Neuron (in vitro differentiated cells): Measurements from ENCODE around the gene ANKRD22.

Source experiments
- H2AFZ ChIP-seq: one replicate; pipeline ENCODE4 v1.6.1; 2013; ENCODE audit warnings: low read depth, mild to moderate bottlenecking, inconsistent platforms, low read length, moderate library complexity
- H3K27me3 ChIP-seq: one replicate; pipeline ENCODE4 v1.6.1; 2013; ENCODE audit warnings: low read length; ENCODE audit not compliant: insufficient read depth
- H3K36me3 ChIP-seq: one replicate; pipeline ENCODE4 v1.6.1; 2013; ENCODE audit warnings: low read length; ENCODE audit not compliant: insufficient read depth
- H3K4me1 ChIP-seq: one replicate; pipeline ENCODE4 v1.6.1; 2013; ENCODE audit warnings: low read length; ENCODE audit not compliant: insufficient read depth
- H3K4me3 ChIP-seq: 2 replicates; pipeline ENCODE4 v1.5.1; 2013; ENCODE audit warnings: mild to moderate bottlenecking, low read length, moderate library complexity
- H3K9me3 ChIP-seq: one replicate; pipeline ENCODE4 v1.6.1; 2013; ENCODE audit warnings: low read length

ANKRD22 gene

DNA sequence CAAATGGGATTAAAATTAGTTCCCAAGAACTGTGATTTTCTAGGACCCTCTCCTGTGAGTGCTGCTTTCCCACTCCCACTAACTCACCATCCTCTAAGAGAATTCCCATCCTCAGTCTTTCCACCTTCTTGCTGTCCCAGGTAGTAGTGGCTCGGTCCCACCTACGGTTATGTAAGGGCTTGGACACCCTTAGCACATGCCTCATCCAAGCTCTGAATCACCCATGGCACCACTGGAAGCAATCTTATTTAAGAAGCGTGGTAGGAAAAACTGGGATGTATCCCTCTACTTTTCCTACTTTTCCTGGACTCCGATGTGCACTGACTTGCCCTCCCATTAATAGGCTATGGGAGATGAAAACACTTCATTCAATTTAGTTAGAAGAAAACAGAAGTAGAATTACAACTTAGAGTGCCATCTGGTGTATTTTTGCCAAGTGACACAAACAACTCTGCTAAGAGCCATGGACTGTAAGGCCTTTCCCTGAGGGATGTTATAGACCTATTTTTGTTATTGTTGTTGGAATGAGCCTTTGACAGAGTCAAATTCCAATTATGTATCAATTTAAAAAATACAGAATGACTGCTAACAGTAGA is 13.7 kb upstream of the ANKRD22 start:
- Histone ChIP-seq H3K4me3 (no peak overlapping the region), H3K27me3 (peaks cover 9% of the 10 kb centered on the region), H3K9me3 (no peaks in the 10 kb centered on the region), H3K36me3 (no peaks in the 10 kb centered on the region), H3K4me1 (no peaks in the 10 kb centered on the region), H2AFZ (no peak overlapping the region)

DNA sequence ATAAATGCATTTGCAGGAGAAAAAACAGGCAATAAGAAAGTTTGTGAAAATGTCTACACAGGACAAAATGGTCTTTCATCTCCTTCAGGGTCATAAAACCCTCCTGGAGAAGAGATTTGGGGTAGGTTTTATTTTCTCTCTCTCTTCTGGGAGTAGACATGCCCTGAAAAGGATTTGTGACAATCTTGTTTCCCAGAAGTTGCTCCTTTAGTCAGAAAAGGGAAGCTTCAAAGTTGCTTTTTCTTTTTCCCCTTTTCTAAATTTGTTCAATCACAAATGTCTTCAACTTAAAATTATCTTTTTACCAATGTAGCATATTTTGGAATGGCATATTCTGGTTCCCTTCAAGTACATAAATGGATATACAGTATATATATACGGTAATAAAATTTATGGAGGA is 9.4 kb upstream of the ANKRD22 start:
- no peaks in the 10 kb centered on the region for H3K4me1 ChIP-seq
- no peak overlapping the region for H3K4me3 ChIP-seq
- peaks cover 13% of the 10 kb centered on the region for H3K27me3 ChIP-seq
- no peaks in the 10 kb centered on the region for H3K36me3 ChIP-seq
- H2AFZ ChIP-seq: no peak overlapping the region
- no peaks in the 10 kb centered on the region for H3K9me3 ChIP-seq

DNA sequence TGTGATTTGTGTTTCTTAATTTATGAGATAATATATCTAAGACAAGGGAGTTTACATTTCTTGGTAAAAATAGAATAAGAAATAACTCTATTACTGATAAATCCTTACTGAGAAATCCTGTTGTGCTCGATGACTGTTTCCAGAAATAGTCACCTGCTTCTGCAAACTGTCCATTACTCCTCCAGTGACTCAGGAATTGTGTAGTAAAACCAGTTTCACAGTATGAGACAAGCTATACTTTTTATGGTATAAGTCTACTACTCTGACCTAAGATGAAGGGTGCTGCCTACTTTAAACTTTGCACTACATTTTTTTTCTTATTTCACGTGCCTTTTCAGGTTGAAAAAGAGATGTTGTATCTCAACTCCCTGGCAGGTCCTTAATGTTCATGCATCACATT is 6.8 kb upstream of the ANKRD22 start:
- peaks cover 5% of the 10 kb centered on the region for H3K27me3 ChIP-seq
- no peaks in the 10 kb centered on the region for H3K36me3 ChIP-seq
- H3K9me3 ChIP-seq: no peaks in the 10 kb centered on the region
- no peak overlapping the region for H2AFZ ChIP-seq
- H3K4me1 ChIP-seq: no peaks in the 10 kb centered on the region
- H3K4me3 ChIP-seq: no peak overlapping the region

DNA sequence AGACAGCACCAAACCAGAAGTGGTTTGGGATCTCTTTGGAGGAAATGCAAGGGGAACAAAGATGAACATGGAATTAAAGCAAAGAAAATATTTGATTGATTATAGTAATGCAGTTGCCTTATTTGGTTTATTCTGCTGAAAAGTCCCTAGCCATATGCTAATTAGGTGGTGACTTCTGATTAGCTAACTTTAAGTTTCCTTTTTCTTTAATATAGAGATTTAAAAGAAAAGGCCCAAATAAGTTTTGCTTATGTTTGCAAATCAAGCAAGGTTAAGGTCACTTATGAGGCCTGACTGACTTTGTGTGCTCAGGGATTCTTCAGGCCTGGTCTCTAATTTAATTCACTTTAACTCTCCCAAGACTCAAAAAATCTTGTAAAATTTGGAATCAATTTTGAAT is 6.2 kb upstream of the ANKRD22 start:
- Histone ChIP-seq H3K4me3 (no peak overlapping the region), H2AFZ (no peak overlapping the region), H3K9me3 (no peaks in the 10 kb centered on the region), H3K4me1 (no peaks in the 10 kb centered on the region), H3K27me3 (peaks cover 5% of the 10 kb centered on the region), H3K36me3 (no peaks in the 10 kb centered on the region)

DNA sequence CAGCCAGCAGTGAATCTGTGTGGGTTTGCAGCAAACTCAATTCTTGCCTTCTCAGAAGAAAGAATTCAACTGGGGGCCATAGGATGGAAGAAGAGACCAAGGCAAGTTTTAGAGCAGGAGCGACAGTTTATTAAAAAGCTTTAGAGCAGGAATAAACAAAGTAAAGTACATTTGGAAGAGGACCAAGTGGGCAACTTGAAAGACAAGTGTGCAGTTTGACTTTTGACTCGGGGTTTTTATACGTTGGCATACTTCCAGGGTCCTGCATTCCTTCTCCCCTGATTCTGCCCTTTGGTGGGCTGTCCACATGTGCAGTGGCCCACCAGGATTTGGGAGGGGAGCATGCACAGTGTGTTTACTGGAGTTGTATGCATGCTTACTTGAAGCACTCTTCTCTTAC is 3.0 kb upstream of the ANKRD22 start:
- Histone ChIP-seq H3K4me1 (no peaks in the 10 kb centered on the region), H2AFZ (no peak overlapping the region), H3K27me3 (peaks cover 3% of the 10 kb centered on the region), H3K4me3 (no peak overlapping the region), H3K36me3 (no peaks in the 10 kb centered on the region), H3K9me3 (no peaks in the 10 kb centered on the region)

DNA sequence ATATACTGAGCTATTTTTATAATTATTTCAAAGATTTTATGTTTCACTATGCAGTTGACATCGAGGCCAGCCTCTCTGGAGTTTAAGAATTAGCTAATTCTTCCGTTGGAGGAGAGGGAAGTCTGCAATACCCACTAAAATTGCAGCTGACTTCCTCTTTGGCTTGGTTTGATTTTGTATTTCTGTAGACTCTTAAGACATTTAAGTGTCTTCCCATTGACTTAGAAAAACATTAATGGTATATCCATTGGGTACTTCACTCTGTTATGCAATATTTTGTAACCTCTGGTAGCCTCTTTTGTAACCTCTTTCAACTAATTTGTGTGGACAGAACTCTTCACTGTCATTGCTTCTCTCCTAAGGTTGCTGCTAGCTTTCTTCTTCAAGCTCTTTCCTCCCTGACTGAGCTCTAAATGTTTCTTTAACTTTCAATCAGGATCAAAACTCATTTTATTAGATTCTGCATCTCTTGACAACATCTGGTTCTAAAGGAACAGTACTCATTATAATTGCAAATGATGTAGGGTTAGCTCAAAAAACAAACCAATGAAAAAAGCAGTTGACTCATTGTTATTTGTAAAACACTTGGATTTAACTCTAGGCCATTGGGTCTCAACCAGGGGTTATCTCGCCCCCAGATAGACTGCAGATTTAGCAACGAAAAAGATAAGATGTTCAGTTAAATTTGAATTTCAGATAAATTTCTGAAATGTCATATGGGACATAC is 1.7 kb upstream of the ANKRD22 start:
- Histone ChIP-seq H3K4me3 (no peak overlapping the region), H3K36me3 (no peaks in the 10 kb centered on the region), H3K27me3 (peaks cover 3% of the 10 kb centered on the region), H2AFZ (no peak overlapping the region), H3K9me3 (no peaks in the 10 kb centered on the region), H3K4me1 (no peaks in the 10 kb centered on the region)

DNA sequence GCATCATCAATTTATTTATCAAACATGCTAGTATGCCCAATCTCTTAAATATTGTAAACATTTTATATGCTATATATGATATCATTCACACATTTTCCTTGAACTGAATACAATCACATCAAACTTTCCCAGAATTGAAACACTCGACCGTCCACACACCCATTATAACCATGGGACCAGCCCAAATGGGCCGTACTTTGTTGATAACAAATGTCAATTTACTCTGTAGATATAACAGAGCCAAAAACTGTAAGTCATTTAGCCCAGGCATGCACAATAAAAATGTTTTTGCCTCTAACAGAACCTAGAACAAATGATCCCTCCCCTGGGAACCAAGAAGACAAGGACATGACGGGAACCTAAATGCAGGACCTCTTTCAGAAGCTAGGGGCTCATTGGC is 683 bp upstream of the ANKRD22 start:
- no peaks in the 10 kb centered on the region for H3K4me1 ChIP-seq
- H3K36me3 ChIP-seq: no peaks in the 10 kb centered on the region
- H2AFZ ChIP-seq: no peak overlapping the region
- H3K27me3 ChIP-seq: peaks cover 3% of the 10 kb centered on the region
- H3K9me3 ChIP-seq: no peaks in the 10 kb centered on the region
- H3K4me3 ChIP-seq: no peak overlapping the region

DNA sequence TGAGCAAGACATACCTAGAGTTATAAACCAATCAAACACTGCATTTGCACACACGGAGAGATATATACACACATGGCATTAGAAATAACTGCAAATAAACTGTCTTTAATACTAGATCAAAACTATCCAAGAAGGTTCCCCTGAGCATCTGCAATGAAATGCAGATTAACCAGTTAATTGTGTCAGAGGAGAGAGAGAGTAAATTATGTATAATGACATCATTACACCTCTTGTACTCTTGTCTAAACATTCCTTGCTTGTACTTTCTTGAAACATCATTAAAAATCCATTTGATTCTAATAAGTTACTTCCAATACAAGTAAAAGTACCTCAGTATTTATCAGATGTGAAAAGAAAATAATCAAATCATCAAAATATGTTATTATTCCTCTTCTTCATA is 932 bp downstream of the ANKRD22 start:
- H3K4me3 ChIP-seq: no peak overlapping the region
- H3K9me3 ChIP-seq: no peaks in the 10 kb centered on the region

DNA sequence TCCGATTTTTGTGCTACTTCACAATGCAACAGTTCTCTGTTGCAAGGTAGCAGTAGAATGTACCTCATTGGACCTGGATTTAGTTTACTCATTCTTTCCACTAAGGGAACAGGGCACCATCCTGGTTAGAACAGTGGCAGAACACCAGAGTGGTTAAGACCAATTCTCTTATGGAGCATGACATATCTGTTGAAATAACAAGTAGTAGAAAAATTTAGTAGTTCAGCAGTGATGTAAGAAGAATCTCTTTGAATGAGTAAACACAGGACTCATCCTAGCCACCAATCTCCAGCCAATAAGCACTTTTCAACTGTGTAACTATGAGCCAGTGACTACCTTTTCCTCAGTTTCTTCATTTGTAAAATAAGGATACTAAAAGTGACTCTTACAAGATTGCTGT is 2.4 kb downstream of the ANKRD22 start:
- H3K9me3 ChIP-seq: no peaks in the 10 kb centered on the region
- no peaks in the 10 kb centered on the region for H3K27me3 ChIP-seq
- no peaks in the 10 kb centered on the region for H3K36me3 ChIP-seq
- no peak overlapping the region for H2AFZ ChIP-seq
- H3K4me1 ChIP-seq: no peaks in the 10 kb centered on the region
- no peak overlapping the region for H3K4me3 ChIP-seq

More for the DNA sequence above, 932 bp downstream of the ANKRD22 start:
- no peaks in the 10 kb centered on the region for H3K36me3 ChIP-seq
- no peaks in the 10 kb centered on the region for H3K27me3 ChIP-seq
- no peaks in the 10 kb centered on the region for H3K4me1 ChIP-seq
- H2AFZ ChIP-seq: no peak overlapping the region

DNA sequence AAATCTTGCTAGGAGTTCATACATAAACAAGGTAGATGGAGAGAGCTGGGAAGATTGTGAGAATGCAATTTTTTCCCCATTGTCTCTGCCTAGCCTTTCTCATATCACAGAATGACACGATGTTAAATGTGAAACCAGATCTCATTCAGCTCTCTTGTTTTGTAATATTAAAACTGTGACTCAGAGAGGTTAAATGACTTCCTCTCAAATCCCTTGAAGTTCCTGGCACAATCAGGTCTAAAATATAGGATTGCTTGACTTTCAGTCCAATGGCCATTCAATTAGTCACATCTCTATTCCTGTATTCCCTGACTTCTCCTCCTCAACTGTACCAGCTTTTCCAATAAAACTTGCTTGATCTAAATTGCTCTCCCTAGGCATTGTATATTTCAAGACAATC is 3.1 kb downstream of the ANKRD22 start:
- H3K9me3 ChIP-seq: no peaks in the 10 kb centered on the region
- H3K4me1 ChIP-seq: no peaks in the 10 kb centered on the region
- no peaks in the 10 kb centered on the region for H3K36me3 ChIP-seq

DNA sequence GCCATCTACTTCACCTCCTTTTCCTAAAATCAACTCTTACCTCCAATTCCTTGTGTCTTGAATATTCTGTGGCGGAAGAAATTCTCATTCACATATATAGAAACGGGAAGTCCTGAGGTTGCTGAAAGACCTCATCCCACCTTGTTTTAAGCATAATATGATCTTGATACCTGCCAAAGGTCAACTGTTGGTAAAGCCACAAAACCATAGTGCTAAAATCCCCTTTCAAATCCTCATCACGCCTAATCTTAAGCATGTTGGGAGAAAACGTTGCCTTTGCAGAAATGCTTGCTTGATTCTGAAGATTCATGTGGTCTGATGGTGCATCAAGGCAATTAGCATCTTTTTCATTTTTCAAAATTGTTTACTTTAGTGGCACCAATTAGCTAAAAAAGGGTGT is 8.5 kb downstream of the ANKRD22 start:
- no peaks in the 10 kb centered on the region for H3K27me3 ChIP-seq
- H3K4me1 ChIP-seq: no peaks in the 10 kb centered on the region
- H3K9me3 ChIP-seq: no peaks in the 10 kb centered on the region
- no peaks in the 10 kb centered on the region for H3K36me3 ChIP-seq
- H3K4me3 ChIP-seq: no peak overlapping the region
- no peak overlapping the region for H2AFZ ChIP-seq

More for the DNA sequence above, 3.1 kb downstream of the ANKRD22 start:
- no peaks in the 10 kb centered on the region for H3K27me3 ChIP-seq
- H3K4me3 ChIP-seq: no peak overlapping the region
- no peak overlapping the region for H2AFZ ChIP-seq

DNA sequence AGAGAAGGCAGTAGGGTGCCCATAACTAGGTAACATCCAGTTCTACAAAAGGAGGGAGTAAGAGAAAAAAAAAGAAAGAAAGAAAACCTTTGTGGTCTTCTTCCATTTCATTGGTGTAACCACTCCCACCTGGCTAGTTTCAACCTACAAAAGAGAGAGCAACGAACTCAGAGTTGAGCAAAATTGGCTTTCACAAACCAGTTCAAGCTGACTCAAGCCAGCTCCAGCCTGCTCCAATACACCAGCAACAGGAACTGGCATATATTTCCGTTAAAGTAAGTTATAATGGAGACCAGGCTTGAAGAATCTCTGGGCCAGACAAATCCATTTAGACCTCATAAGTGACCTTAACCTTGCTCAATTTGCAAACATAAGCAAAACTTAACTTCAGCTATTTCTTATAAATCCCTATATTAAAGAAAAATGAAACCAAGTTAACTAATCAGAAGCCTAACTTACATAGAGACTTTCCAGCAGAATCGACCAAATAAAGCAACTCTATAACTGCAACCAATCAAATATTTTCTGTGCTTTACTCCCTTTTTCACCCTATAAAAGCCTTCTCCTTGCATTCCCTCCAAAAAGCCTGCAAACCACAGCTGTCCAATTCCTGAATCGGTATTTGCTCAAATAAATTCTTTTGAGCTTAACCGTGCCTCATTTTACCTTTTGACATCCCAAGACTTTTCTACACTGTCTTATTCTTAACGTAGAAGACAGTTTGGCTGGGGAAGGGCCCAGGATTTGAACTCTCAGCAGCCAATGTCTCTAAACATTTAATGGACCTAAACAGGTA is 10.1 kb downstream of the ANKRD22 start:
- no peaks in the 10 kb centered on the region for H3K9me3 ChIP-seq
- H3K4me1 ChIP-seq: no peaks in the 10 kb centered on the region
- no peak overlapping the region for H2AFZ ChIP-seq
- peaks cover 4% of the 10 kb centered on the region for H3K27me3 ChIP-seq
- no peak overlapping the region for H3K4me3 ChIP-seq
- no peaks in the 10 kb centered on the region for H3K36me3 ChIP-seq

DNA sequence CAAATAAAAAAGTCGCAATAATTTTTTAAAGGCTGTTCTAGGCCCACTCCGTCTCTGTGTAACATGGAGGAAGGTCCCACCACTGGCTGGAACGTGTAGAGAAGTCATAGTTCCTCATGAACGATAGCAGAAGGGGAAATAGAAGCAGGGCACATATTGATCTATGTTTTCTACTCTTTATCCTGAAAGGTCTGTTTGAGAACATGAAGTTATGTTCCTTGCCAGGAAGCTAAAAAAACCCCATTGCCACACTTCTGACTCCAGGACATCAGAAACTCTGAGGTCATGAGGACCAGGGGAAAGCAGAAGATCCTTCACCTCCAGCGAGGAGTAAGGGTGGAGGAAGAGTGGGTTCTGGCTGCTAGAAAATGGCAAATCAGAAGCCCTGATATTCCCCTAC is 10.8 kb downstream of the ANKRD22 start:
- Histone ChIP-seq H3K4me3 (no peak overlapping the region), H3K36me3 (no peaks in the 10 kb centered on the region), H3K27me3 (peaks cover 5% of the 10 kb centered on the region), H3K9me3 (no peaks in the 10 kb centered on the region), H3K4me1 (no peaks in the 10 kb centered on the region), H2AFZ (no peak overlapping the region)
